OCI-M2 (cell line): ENCODE data around the gene CCDC85A.

Experiments
- DNase-seq: peaks from one replicate; lab custom pipeline; 2025; ENCODE audit not compliant: unreplicated experiment; lab: John Stamatoyannopoulos, UW

Gene CCDC85A

GRCh38 chr2:56295666-56296065 is 111.9 kb downstream of the CCDC85A start:
- no peak for DNase-seq

DNA sequence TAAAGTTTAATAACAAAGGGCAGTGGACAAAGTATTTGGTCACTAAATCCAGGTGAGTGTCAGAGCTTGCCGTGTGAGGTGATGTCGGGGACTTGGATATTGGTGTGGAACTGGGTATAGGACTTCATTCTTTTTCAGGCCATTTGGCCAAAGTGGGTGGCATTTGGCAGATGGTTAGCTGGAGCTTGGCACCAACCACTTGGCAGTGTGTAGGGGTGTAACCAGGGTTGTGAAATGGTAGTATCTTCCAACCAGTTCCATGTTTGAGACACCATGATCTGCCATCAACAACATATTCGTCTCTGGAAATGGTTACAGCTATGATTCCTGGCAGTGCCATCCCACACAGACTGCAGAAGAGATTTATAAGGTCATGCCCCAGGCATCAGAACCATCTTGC is 113.9 kb downstream of the CCDC85A start:
- DNase-seq, result no peak

DNA sequence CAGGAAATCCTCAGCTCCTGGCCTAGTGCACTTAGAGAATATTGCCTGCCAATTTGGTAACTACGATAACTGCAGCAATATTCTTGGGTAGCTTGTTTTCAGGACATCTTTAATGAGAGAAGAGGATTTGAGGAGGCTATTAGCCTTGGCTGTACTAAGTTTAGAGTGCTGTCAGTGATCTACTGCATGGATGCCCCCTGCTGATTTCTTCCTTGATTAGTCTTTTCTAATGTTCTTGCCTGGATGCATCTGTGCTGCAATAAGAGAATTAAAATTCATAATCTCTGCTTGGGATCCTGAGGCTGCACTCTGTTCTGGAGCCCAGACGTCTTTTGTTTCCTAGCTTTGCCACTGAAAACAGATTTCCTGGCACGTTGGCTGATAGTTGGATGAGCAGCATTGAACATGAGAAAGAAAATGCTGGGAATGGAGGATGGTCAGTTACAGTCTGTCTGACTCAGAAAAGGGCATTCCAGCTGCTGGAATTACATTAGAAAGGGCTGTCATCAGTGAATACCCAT is 115.4 kb downstream of the CCDC85A start:
- DNase-seq, result no peak

DNA sequence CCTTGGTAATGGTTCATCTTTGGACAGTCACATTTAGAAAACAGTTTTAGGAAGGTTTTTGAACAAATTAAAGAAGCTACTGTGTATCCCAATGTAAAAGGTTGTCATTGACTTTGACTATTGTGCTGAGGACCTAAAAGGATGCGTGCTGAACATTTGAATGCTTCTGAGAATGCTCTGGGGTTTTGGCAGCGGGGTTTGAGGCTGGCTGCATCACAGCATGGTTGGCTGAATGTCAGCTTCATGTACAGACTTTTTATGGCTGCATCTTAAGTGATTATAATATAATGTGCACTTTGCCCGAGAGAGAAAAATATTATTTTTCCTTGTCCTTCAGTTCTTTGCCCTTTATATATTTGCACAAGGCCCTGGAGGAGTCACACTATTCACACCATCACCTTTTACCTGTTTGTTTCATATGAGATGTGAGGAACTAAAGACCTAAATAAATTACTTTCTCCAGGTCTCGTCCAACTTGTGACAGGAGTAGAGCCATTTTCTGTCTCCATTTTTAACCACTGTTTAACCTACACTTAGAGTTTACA is 125.9 kb downstream of the CCDC85A start:
- DNase-seq, result no peak

DNA sequence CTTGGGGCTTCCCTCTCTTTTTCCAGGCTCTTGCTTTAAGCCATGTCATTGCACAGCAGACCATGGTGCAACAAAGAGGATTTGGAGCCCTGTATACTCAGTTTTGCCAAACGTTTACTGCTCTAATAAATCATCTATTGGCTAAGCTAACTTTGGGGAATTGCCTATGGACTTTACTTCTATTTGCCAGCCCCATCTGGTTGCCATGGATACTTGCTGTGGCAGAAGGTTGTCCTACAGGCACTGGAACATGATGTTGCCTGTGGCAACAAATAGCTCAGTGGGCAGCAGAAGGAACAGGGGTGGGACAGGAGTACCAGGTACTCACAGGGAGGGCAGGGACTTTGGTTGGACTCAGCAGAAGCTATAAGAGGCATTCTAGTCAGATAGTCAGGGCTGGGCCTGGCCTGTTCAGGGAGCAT is 129.7 kb downstream of the CCDC85A start:
- no peak for DNase-seq

- no peak for DNase-seq
Measured at GRCh38 chr2:56314371-56314770, 130.6 kb downstream of the CCDC85A start.

DNA sequence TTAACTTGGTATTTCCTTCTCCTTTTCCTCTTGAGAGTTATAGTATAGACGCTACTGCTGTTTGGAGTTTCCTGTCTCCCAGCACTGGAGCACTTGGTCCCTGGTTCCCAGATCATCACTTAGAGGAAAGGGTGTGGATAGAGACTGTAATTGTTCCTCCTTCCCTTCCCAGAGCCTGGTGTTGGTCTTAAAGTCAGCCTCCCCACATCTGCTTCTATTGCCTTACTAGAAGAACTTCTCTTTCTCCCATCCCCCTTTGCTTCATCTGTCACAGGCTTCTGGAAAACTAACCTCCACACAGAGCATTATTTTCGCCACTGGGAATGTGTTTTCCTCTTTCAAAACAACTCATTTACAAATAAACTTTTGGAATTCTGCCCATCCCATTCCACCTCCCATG is 131.0 kb downstream of the CCDC85A start:
- no peak for DNase-seq

- no peak for DNase-seq
Measured at GRCh38 chr2:56315376-56315775, 131.6 kb downstream of the CCDC85A start.

DNA sequence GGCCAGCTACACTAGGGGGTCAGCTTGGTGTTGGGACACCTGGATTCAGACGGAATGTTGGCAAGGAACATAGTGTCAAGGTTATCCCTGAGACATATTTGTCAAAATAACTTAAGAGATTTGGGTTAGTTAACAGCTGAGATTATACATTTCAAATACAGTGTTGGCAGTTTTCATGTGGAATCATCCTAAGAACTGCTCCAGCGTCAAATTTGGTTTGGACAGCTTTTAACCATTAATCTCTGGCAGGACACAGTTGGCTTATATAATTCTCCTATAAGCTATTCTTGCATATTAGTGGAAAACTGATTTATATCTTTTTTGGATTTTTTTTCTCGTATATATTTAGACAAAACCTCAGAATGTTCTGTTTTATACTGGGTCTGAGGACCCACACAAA is 132.2 kb downstream of the CCDC85A start:
- DNase-seq, result no peak

GRCh38 chr2:56318147-56318546 is 134.4 kb downstream of the CCDC85A start:
- no peak for DNase-seq

GRCh38 chr2:56325661-56326345 is 142.0 kb downstream of the CCDC85A start:
- no peak for DNase-seq

- no peak for DNase-seq
Measured at GRCh38 chr2:56326346-56326741, 142.6 kb downstream of the CCDC85A start.

GRCh38 chr2:56331810-56332209 is 148.0 kb downstream of the CCDC85A start:
- DNase-seq, result no peak

DNA sequence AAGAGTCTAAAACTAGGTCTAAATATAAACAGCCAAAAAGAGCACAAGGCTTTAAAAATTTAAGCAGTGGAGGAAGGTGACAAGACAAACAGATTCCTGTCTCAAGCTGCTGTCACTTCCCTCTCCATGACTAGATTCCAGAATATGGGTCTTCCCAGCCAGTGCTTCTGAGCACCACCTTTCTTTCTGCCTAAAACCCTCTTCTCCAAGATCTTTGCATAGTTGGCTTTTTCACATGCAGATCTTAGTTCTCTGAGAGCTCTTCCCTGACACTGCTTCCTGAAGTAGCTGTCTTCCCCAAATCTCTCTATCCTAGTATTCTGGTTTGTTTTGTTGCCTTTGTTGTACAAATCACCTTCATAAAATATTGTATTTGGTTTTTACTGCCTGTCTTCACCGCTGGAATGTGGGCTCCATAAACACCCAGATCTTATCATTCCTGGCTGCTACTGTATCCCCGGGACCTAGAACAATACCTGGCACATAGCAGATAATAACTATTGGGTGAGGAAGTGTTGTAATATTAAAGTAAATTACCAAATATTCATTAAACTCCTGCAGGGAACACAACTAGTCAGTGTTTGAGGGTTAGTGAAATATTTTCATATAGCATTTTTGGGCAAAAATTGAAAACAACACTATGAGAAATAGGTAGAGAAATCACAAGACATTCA is 150.2 kb downstream of the CCDC85A start:
- DNase-seq, result no peak

GRCh38 chr2:56334622-56335021 is 150.8 kb downstream of the CCDC85A start:
- no peak for DNase-seq

DNA sequence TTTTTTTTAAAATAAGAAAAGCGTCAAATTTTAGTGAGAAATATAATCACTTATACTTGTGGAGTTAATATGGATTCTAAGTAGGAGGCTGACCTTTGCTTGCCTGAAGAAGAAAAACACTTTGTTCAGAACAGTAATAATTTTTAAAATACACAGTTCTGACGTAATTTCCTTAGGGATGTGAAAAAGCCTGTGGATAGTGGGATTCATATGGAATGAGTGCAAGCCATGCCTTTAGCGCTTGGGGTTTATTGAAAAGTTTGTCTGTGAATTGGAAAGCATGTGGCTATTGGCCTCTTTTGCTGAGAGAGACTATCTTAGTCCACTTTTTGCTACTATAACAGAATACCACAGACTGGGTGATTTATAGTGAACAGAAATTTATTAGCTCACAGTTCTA is 151.3 kb downstream of the CCDC85A start:
- no peak for DNase-seq

GRCh38 chr2:56337342-56337741 is 153.6 kb downstream of the CCDC85A start:
- no peak for DNase-seq

DNA sequence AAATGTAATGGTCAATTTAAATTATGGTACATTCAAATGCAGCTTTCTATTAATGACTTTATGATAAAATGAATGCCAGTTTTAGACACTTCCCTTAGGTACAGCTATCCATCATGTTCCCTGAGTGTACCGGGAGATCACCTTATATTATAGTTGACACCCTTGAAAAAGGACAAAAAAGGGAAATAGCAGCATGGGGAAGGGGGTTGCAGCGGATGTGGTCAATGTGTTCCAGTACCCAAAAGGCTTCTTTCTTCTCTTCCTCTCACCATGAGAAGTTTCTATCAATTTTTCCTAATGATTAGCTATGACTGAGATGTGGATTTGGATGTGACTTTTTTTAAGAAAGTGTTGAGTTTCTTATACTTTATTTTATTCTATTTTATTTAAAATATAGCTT is 154.4 kb downstream of the CCDC85A start:
- no peak for DNase-seq

DNA sequence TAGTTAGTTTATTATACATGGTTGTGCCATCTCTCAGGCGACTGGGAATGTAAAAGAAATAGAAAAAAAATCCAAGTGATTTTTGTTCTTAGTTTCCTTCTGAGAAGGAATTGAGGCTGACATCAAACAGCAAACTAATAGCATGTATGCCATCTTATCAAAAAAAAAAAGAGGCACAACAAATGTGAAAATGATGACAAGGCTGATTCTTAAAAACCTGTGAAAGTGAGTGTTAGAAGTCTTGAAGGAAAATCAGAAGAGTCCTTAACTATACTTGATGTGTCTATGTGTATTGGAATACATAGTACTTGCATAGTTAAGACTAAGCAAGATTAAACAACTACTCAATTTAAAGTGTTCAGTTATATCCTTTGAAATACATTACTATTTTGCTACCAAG is 161.0 kb downstream of the CCDC85A start:
- DNase-seq, result no peak

DNA sequence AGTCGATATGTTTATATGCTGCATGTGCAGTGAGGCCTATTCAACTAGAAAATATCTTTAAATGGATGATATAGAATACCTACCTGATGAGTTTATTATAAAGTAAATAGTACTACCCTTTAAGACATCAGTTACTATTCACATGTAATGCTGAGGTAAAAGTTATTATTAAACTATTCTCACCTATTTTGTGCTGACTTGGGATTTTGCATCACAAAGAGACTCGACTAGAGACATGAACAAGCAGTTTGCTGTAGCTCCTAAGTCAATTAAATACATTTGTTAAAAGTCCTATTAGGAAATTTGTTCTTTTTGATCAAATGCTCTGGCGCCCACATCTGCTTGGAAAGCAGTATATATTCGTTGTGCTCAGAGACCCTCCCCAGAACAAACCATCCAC is 164.1 kb downstream of the CCDC85A start:
- DNase-seq, result no peak

DNA sequence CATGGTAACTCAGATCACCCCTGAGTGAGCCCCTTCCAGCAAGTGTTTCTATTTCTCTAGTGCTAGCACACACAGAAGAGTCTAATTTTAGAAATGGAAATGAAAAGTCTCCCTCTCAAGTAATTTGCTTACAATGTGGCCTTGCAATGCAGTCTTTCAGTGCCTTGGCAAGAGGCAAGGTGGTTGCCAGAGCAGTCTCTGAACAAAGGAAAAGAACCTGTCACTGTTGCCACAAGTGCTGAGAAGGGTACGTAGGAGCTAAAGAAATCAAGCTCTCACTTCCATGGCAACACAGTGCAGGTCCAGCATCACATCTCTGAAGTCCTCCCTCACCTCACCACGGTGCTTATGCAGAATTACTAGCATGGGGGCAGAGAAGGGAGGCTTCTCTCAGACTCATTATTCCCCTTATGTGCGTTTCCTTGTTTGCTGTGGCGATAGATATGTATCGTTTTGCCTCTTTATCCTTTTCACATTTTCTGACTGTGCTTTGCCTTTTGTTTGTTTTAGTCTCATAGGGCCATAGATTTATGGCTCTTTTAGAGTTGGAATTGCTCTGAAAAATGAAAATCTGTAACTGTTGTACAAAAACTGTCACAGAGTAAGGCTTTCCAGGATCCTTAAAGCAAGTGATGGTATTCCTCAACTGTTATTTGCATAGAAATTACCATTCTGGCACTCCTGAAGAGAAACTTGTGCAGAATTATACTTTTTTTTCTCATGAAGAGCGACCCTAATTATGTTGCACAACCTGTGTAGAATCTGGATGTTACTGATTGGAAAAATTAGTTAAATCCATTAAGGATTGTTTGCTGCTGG is 164.8 kb downstream of the CCDC85A start:
- DNase-seq, result no peak
